Measurements from ENCODE around the gene NEK5. TPM values are rescaled to one million over a fixed set of nuclear protein-coding genes. Genes with fewer than 3 reads are reported as not detected.

The NEK5 gene
- total and polyA plus RNA-seq, 2 of the 8 experiments (the other 6 are each of a cell fraction or from before 2014, with no cell fraction given), result 0.12 to 0.35 TPM

DNA sequence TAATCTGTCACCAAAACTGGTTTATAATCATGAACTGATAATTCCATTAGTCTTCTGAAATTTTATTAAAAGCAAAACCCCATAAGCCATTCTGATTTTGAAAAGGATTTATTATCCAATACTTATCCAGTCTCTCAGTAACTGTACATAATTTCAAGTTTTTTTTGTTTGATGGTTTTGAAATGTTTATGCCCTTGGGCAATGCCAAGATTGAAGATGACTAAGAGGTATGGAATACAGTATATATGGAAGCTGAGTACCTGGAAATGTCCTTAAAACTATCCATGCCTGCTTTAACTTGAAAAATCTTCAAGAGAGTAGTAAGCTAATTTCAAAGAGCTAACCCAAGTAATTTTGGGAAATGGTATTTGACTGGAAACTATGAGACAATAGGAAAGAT is 1.8 kb upstream of the NEK5 start:
- Histone ChIP-seq H3K4me2 (ENCODE audit: insufficient read depth in 1 of 2, low read depth in 2 of 2, low read length in 2 of 2) (no peak overlapping the region), H3K27ac (ENCODE audit: low read depth, low read length) (no peak overlapping the region), H3K79me1 (ENCODE audit: low read depth, low read length) (no peaks in the 10 kb centered on the region), H3K79me2 (ENCODE audit: control insufficient read depth in 1 of 2, insufficient read depth in 2 of 2, low read length in 2 of 2) (no peaks in the 10 kb centered on the region), H3K27me3 (replicated peaks in 1 of 4; ENCODE audit: control insufficient read depth in 3 of 4, extremely low read depth in 1 of 4, insufficient read depth in 3 of 4, low read length in 3 of 4) (peaks cover 0 to 10% (median 2%) of the 10 kb centered on the region in 4 experiments; a peak in 2 of 7 replicates), H2BK12ac (ENCODE audit: low read depth, low read length) (no peak overlapping the region), H2BK20ac (ENCODE audit: low read length) (no peak overlapping the region), H3K18ac (ENCODE audit: extremely low read depth, low read length) (no peak overlapping the region), H3K14ac (ENCODE audit: insufficient read length) (no peak overlapping the region), H4K20me1 (replicated peaks in 1 of 2; ENCODE audit: control insufficient read depth in 1 of 2, insufficient read depth in 2 of 2, low read length in 2 of 2) (peaks cover 0 to 1% of the 10 kb centered on the region in 2 experiments), H2BK15ac (ENCODE audit: low read length) (no peak overlapping the region), H3K4ac (replicated peaks; ENCODE audit: insufficient read length, low read depth, low read length) (no peak overlapping the region), H3K4me3 (ENCODE audit: extremely low read depth in 1 of 4, insufficient read depth in 2 of 4, low read depth in 3 of 4, low read length in 4 of 4) (no peak overlapping the region), H3K23me2 (ENCODE audit: low read depth, low read length) (peaks cover 6% of the 10 kb centered on the region), H2BK5ac (ENCODE audit: low read depth, low read length) (no peak overlapping the region), H2AFZ (ENCODE audit: low read length) (no peak overlapping the region), H3K23ac (ENCODE audit: insufficient read length) (no peak overlapping the region), H2BK120ac (replicated peaks; ENCODE audit: low read depth, low read length) (no peak overlapping the region), H3K4me1 (replicated peaks in 1 of 4; ENCODE audit: control insufficient read depth in 3 of 4, insufficient read depth in 4 of 4, low read length in 3 of 4) (no peaks in the 10 kb centered on the region), H3K36me3 (ENCODE audit: control insufficient read depth in 2 of 4, insufficient read depth in 4 of 4, low read length in 3 of 4) (peaks cover 0 to 11% (median 6%) of the 10 kb centered on the region in 4 experiments; a peak in 6 of 8 replicates), H4K5ac (ENCODE audit: insufficient read length, low read depth, low read length) (no peak overlapping the region), H2AK5ac (ENCODE audit: low read depth, low read length) (no peak overlapping the region), H3K9me3 (ENCODE audit: insufficient read depth in 2 of 2, low read depth in 1 of 2, low read length in 1 of 2) (no peaks in the 10 kb centered on the region), H4K91ac (replicated peaks; ENCODE audit: insufficient read length, low read length) (no peak overlapping the region), H4K8ac (ENCODE audit: extremely low read depth, insufficient read depth, low read length) (no peak overlapping the region), H3K56ac (replicated peaks; ENCODE audit: insufficient read length, low read depth, low read length) (no peak overlapping the region), H3K9ac (replicated peaks in 1 of 4; ENCODE audit: extremely low read depth in 1 of 4, low read depth in 3 of 4, low read length in 3 of 4) (no peak overlapping the region)
- FAIRE-seq (no peak), DNase-seq (ENCODE audit: low read depth in 1 of 2, low spot score in 2 of 2) (no peak)
- CTCF ChIA-PET (ENCODE audit: partially characterized antibody), result interaction anchor here (1.0 to 1.2 kb wide), 2 partner anchors 235 to 256 kb away, joined by 3 read pairs; no protein-coding TSS in a partner anchor
- POLR2A ChIA-PET (ENCODE audit: partially characterized antibody), result no interaction called here
- TF ChIP-seq GTF2F1 (IDR thresholded peaks at IDR 0.05; ENCODE audit: borderline replicate concordance, low read depth, low read length) (no peak), JUND (IDR thresholded peaks at IDR 0.05; ENCODE audit: low read length) (no peak), TAF1 (IDR thresholded peaks at IDR 0.05; ENCODE audit: low read depth, low read length) (no peak), SP1 (IDR thresholded peaks at IDR 0.05; ENCODE audit: low read depth, low read length) (no peak), ZNF274 (IDR thresholded peaks at IDR 0.05; ENCODE audit: borderline replicate concordance, extremely low read depth, low read length) (no peak), HDAC2 (IDR thresholded peaks at IDR 0.05; ENCODE audit: borderline replicate concordance in 1 of 2, low read depth in 2 of 2, low read length in 2 of 2) (no peak), MAFK (IDR thresholded peaks at IDR 0.05; ENCODE audit: low read depth, low read length) (no peak), NANOG (IDR thresholded peaks at IDR 0.05; ENCODE audit: insufficient read depth, low read depth, low read length, poor library complexity, severe bottlenecking) (no peak), RFX5 (IDR thresholded peaks at IDR 0.05; ENCODE audit: borderline replicate concordance, low read depth, low read length) (no peak), FOSL1 (IDR thresholded peaks at IDR 0.05; ENCODE audit: insufficient read depth, low read depth, low read length) (no peak), RNF2 (IDR thresholded peaks at IDR 0.05; ENCODE audit: borderline replicate concordance, low read depth, low read length, missing control alignments, poor library complexity, severe bottlenecking) (no peak)
- TF ChIP-seq, protein P1, sequence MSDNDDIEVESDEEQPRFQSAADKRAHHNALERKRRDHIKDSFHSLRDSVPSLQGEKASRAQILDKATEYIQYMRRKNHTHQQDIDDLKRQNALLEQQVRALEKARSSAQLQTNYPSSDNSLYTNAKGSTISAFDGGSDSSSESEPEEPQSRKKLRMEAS (IDR thresholded peaks at IDR 0.05), result no peak
- TF ChIP-seq, protein P2, sequence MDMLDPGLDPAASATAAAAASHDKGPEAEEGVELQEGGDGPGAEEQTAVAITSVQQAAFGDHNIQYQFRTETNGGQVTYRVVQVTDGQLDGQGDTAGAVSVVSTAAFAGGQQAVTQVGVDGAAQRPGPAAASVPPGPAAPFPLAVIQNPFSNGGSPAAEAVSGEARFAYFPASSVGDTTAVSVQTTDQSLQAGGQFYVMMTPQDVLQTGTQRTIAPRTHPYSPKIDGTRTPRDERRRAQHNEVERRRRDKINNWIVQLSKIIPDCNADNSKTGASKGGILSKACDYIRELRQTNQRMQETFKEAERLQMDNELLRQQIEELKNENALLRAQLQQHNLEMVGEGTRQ (IDR thresholded peaks at IDR 0.05; ENCODE audit: low read length), result no peak

All from H1 (cell line).